WI38 (cell line): ENCODE data around the gene NUDT4.
"Not testable (repeated sequence)": the region's sequence is repeated elsewhere in the genome, so short reads cannot be mapped to it uniquely, and the experiment has no call there.

Experiments
- H3K4me3 ChIP-seq: 2 replicates; pipeline ENCODE4 v1.5.1; 2011; ENCODE audit warnings: low read depth, mild to moderate bottlenecking, control low read depth, low read length
- CTCF ChIP-seq: IDR thresholded peaks from 2 replicates; pipeline ENCODE4 v1.5.1; 2012; ENCODE audit warnings: low read depth, mild to moderate bottlenecking, control low read depth, low read length

Gene NUDT4

GRCh38 chr12:93427779-93428564 is 50.2 kb downstream of the NUDT4 start:
- TF ChIP-seq CTCF, result no peak
- no peak overlapping the region for H3K4me3 ChIP-seq

GRCh38 chr12:93429448-93429847 is 51.7 kb downstream of the NUDT4 start:
- no peak overlapping the region for H3K4me3 ChIP-seq
- TF ChIP-seq CTCF, result no peak

GRCh38 chr12:93429852-93430251 is 52.1 kb downstream of the NUDT4 start:
- no peak for TF ChIP-seq CTCF
- H3K4me3 ChIP-seq, result no peak overlapping the region

GRCh38 chr12:93430280-93430679 is 52.6 kb downstream of the NUDT4 start:
- TF ChIP-seq CTCF, result no peak
- H3K4me3 ChIP-seq, result no peak overlapping the region

GRCh38 chr12:93432031-93432430 is 54.3 kb downstream of the NUDT4 start:
- H3K4me3 ChIP-seq, result not testable (repeated sequence)

- no peak for TF ChIP-seq CTCF
- no peak overlapping the region for H3K4me3 ChIP-seq
These were observed 56.6 kb downstream of the NUDT4 start for GRCh38 chr12:93434256-93434865.

- H3K4me3 ChIP-seq, result no peak overlapping the region
- TF ChIP-seq CTCF, result no peak
These were observed 60.7 kb downstream of the NUDT4 start for GRCh38 chr12:93438266-93439050.
